HL-60 (cell line): Measurements from ENCODE around the gene SLC38A8.

Source experiments
- DNase-seq, 2 experiments: peaks; one replicate each; pipeline ENCODE4 v3.0.0-alpha.2; 2010 to 2020; ENCODE audit warnings: low read depth in 1 of 2, low spot score in 1 of 2
- H3K27ac ChIP-seq: fragments of 250-450 bp; sonication (Bioruptor Pico); replicated peaks from 2 replicates; pipeline ENCODE4 v1.5.1; 2020; ENCODE audit warnings: mild to moderate bottlenecking, moderate library complexity
- H3K27me3 ChIP-seq: fragments of 250-450 bp; sonication (Bioruptor Pico); 2 replicates; pipeline ENCODE4 v1.5.1; 2021; ENCODE audit warnings: mild to moderate bottlenecking, moderate library complexity; ENCODE audit not compliant: insufficient read depth, poor library complexity, severe bottlenecking
- H3K4me3 ChIP-seq: replicated peaks from 2 replicates; pipeline ENCODE4 v1.5.1; 2011; ENCODE audit warnings: mild to moderate bottlenecking, control low read depth, low read length; ENCODE audit not compliant: insufficient read depth
- CTCF ChIP-seq: IDR thresholded peaks from one replicate; pipeline ENCODE4 v1.5.1; 2011; ENCODE audit warnings: low read length, control low read depth, inconsistent platforms; ENCODE audit not compliant: insufficient read depth
- GABPA ChIP-seq: IDR thresholded peaks from 2 replicates; pipeline ENCODE4 v1.6.1; 2012; ENCODE audit warnings: low read depth
- POLR2AphosphoS5 ChIP-seq: IDR thresholded peaks from 2 replicates; pipeline ENCODE4 v1.6.1; 2012; ENCODE audit warnings: low read depth
- REST ChIP-seq: IDR thresholded peaks from 2 replicates; pipeline ENCODE4 v1.6.1; 2012; ENCODE audit warnings: low read depth; ENCODE audit not compliant: insufficient replicate concordance
- SPI1 ChIP-seq: IDR thresholded peaks from 2 replicates; pipeline ENCODE4 v1.6.1; 2012; ENCODE audit warnings: low read depth, mild to moderate bottlenecking, borderline replicate concordance

The SLC38A8 gene

GRCh38 chr16:84007520-84007919 lies 35.1 kb downstream of the SLC38A8 start:
- no peak for TF ChIP-seq GABPA
- no peak for TF ChIP-seq CTCF
- TF ChIP-seq POLR2AphosphoS5, result no peak
- TF ChIP-seq SPI1, result no peak
- no peak for TF ChIP-seq REST
- H3K4me3 ChIP-seq, result no peak overlapping the region
- no peak for DNase-seq
- H3K27ac ChIP-seq, result no peak overlapping the region
- H3K27me3 ChIP-seq, result peaks cover 8% of the 10 kb centered on the region

- TF ChIP-seq REST, result no peak
- TF ChIP-seq POLR2AphosphoS5, result no peak
- no peak for TF ChIP-seq SPI1
- TF ChIP-seq GABPA, result no peak
- no peak for TF ChIP-seq CTCF
- H3K27me3 ChIP-seq, result peaks cover 13% of the 10 kb centered on the region
- no peak overlapping the region for H3K4me3 ChIP-seq
- DNase-seq, result no peak
- no peak overlapping the region for H3K27ac ChIP-seq
These were observed 37.2 kb downstream of the SLC38A8 start for GRCh38 chr16:84005391-84005790.

GRCh38 chr16:84004442-84004841 lies 38.2 kb downstream of the SLC38A8 start:
- TF ChIP-seq SPI1 (no peak), CTCF (no peak), GABPA (no peak), REST (no peak), POLR2AphosphoS5 (no peak)
- DNase-seq, result no peak
- no peak overlapping the region for H3K27ac ChIP-seq
- H3K27me3 ChIP-seq, result peaks cover 13% of the 10 kb centered on the region
- no peak overlapping the region for H3K4me3 ChIP-seq
